ENCODE results near the gene DEXI.
"Not testable (repeated sequence)": the region's sequence is repeated elsewhere in the genome, so short reads cannot be mapped to it uniquely, and the experiment has no call there.

Gene DEXI

GRCh38 chr16:10938796-10939648 is 3.2 kb downstream of the DEXI start:
- Mint-ChIP-seq H3K27ac (peak overlapping the region; percentile 31), H3K27me3 (no peaks in the 10 kb centered on the region)

GRCh38 chr16:10938321-10938720 is 3.9 kb downstream of the DEXI start:
- Mint-ChIP-seq H3K27me3 (no peaks in the 10 kb centered on the region), H3K4me3 (peak overlapping the region; percentile 97), H3K9me3 (no peaks in the 10 kb centered on the region), H3K36me3 (peaks cover 8% of the 10 kb centered on the region), H3K27ac (peak overlapping the region; percentile 35), H3K4me1 (peaks cover 81% of the 10 kb centered on the region)

More at GRCh38 chr16:10938796-10939648, 3.2 kb downstream of the DEXI start:
- Mint-ChIP-seq H3K4me1 (peaks cover 78% of the 10 kb centered on the region), H3K4me3 (peak overlapping the region; percentile 97), H3K9me3 (no peaks in the 10 kb centered on the region), H3K36me3 (peaks cover 8% of the 10 kb centered on the region)

- Mint-ChIP-seq H3K27ac (no peak overlapping the region), H3K36me3 (peaks cover 8% of the 10 kb centered on the region), H3K4me1 (peaks cover 76% of the 10 kb centered on the region), H3K4me3 (peak overlapping the region; percentile 97), H3K9me3 (no peaks in the 10 kb centered on the region), H3K27me3 (no peaks in the 10 kb centered on the region)
Measured at GRCh38 chr16:10937068-10937859, 5.0 kb downstream of the DEXI start.

- Mint-ChIP-seq H3K27me3 (no peaks in the 10 kb centered on the region), H3K36me3 (peaks cover 8% of the 10 kb centered on the region), H3K27ac (no peak overlapping the region), H3K4me3 (peak overlapping the region; percentile 97), H3K9me3 (no peaks in the 10 kb centered on the region), H3K4me1 (peaks cover 76% of the 10 kb centered on the region)
Measured at GRCh38 chr16:10936272-10936984, 5.8 kb downstream of the DEXI start.

GRCh38 chr16:10935226-10935915 is 6.9 kb downstream of the DEXI start:
- H3K4me3 Mint-ChIP-seq: peak overlapping the region; percentile 28
- no peaks in the 10 kb centered on the region for H3K27me3 Mint-ChIP-seq
- H3K4me1 Mint-ChIP-seq: peaks cover 69% of the 10 kb centered on the region
- H3K36me3 Mint-ChIP-seq: peaks cover 9% of the 10 kb centered on the region
- H3K9me3 Mint-ChIP-seq: no peaks in the 10 kb centered on the region
- no peak overlapping the region for H3K27ac Mint-ChIP-seq

GRCh38 chr16:10934325-10935107 is 7.8 kb downstream of the DEXI start:
- Mint-ChIP-seq H3K4me1 (peaks cover 60% of the 10 kb centered on the region), H3K27me3 (no peaks in the 10 kb centered on the region), H3K9me3 (no peaks in the 10 kb centered on the region), H3K27ac (no peak overlapping the region), H3K4me3 (no peak overlapping the region), H3K36me3 (peaks cover 6% of the 10 kb centered on the region)

GRCh38 chr16:10933865-10934264 is 8.4 kb downstream of the DEXI start:
- Mint-ChIP-seq H3K27me3 (no peaks in the 10 kb centered on the region), H3K9me3 (no peaks in the 10 kb centered on the region), H3K4me3 (no peak overlapping the region), H3K36me3 (peaks cover 5% of the 10 kb centered on the region), H3K27ac (no peak overlapping the region), H3K4me1 (peaks cover 54% of the 10 kb centered on the region)

GRCh38 chr16:10932959-10933710 is 9.1 kb downstream of the DEXI start:
- Mint-ChIP-seq H3K27ac (no peak overlapping the region), H3K36me3 (peaks cover 5% of the 10 kb centered on the region)

GRCh38 chr16:10931977-10932632 is 10.2 kb downstream of the DEXI start:
- H3K4me3 Mint-ChIP-seq: no peak overlapping the region
- H3K9me3 Mint-ChIP-seq: no peaks in the 10 kb centered on the region
- H3K27ac Mint-ChIP-seq: no peak overlapping the region
- H3K36me3 Mint-ChIP-seq: peaks cover 9% of the 10 kb centered on the region
- peaks cover 36% of the 10 kb centered on the region for H3K4me1 Mint-ChIP-seq
- no peaks in the 10 kb centered on the region for H3K27me3 Mint-ChIP-seq

More at GRCh38 chr16:10932959-10933710, 9.1 kb downstream of the DEXI start:
- H3K27me3 Mint-ChIP-seq: no peaks in the 10 kb centered on the region
- H3K4me3 Mint-ChIP-seq: no peak overlapping the region
- peaks cover 46% of the 10 kb centered on the region for H3K4me1 Mint-ChIP-seq
- H3K9me3 Mint-ChIP-seq: no peaks in the 10 kb centered on the region

- H3K27ac Mint-ChIP-seq: no peak overlapping the region
- peaks cover 26% of the 10 kb centered on the region for H3K4me1 Mint-ChIP-seq
- no peak overlapping the region for H3K4me3 Mint-ChIP-seq
- H3K36me3 Mint-ChIP-seq: peaks cover 6% of the 10 kb centered on the region
- H3K27me3 Mint-ChIP-seq: no peaks in the 10 kb centered on the region
- no peaks in the 10 kb centered on the region for H3K9me3 Mint-ChIP-seq
Measured at GRCh38 chr16:10931134-10931533, 11.1 kb downstream of the DEXI start.

- Mint-ChIP-seq H3K36me3 (peaks cover 6% of the 10 kb centered on the region), H3K4me1 (peaks cover 22% of the 10 kb centered on the region)
Measured at GRCh38 chr16:10930755-10931093, 11.5 kb downstream of the DEXI start.

GRCh38 chr16:10929853-10930754 is 12.2 kb downstream of the DEXI start:
- H3K27me3 Mint-ChIP-seq: no peaks in the 10 kb centered on the region
- H3K36me3 Mint-ChIP-seq: peaks cover 10% of the 10 kb centered on the region
- H3K27ac Mint-ChIP-seq: no peak overlapping the region
- H3K9me3 Mint-ChIP-seq: no peaks in the 10 kb centered on the region
- no peak overlapping the region for H3K4me3 Mint-ChIP-seq
- H3K4me1 Mint-ChIP-seq: peaks cover 16% of the 10 kb centered on the region

More at GRCh38 chr16:10930755-10931093, 11.5 kb downstream of the DEXI start:
- no peaks in the 10 kb centered on the region for H3K27me3 Mint-ChIP-seq
- H3K4me3 Mint-ChIP-seq: no peak overlapping the region
- H3K9me3 Mint-ChIP-seq: no peaks in the 10 kb centered on the region
- no peak overlapping the region for H3K27ac Mint-ChIP-seq

- H3K27me3 Mint-ChIP-seq, H3K4me3 Mint-ChIP-seq, H3K4me1 Mint-ChIP-seq, H3K9me3 Mint-ChIP-seq, H3K27ac Mint-ChIP-seq: not testable (repeated sequence)
- H3K36me3 Mint-ChIP-seq: peaks cover 11% of the 10 kb centered on the region
Measured at GRCh38 chr16:10929097-10929496, 13.2 kb downstream of the DEXI start.
